Head of caudate nucleus (tissue), 42 donors: ENCODE measurements around the gene LDLR.
"Not testable (repeated sequence)": the region's sequence is repeated elsewhere in the genome, so short reads cannot be mapped to it uniquely, and the experiment has no call there.

Experiments used
- DNase-seq, 42 donors: peaks; one replicate each; pipeline versions ENCODE4 v3.0.0 to v3.0.0-alpha.2; 2020 to 2021; ENCODE audit warnings: mixed read lengths in 7 of 42
- intact Hi-C: fragments of 100-400 bp; cut with DNase I; formaldehyde crosslinking; loops from one replicate; pipeline ENCODE4 v1.15.0; 2022

Gene LDLR

DNA sequence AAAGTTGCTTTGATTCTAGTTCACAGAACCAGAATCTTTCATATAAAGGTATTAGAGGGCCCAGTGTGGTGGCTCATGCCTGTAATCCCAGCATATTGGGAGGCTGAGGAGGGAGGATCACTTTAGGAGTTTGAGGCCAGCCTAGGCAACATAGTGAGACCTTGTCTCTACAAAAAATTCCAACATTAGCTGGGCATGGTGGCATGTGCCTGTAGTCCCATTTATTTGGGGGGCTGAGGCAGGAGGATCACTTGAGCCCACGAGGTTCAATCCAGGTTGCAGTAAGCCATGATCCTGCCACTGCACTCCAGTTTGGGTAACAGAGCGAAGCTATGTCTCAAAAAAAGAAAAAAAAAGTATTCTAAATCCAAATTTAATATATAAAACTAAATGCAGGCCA lies 9.1 kb downstream of the LDLR start:
- DNase-seq = no peak

DNA sequence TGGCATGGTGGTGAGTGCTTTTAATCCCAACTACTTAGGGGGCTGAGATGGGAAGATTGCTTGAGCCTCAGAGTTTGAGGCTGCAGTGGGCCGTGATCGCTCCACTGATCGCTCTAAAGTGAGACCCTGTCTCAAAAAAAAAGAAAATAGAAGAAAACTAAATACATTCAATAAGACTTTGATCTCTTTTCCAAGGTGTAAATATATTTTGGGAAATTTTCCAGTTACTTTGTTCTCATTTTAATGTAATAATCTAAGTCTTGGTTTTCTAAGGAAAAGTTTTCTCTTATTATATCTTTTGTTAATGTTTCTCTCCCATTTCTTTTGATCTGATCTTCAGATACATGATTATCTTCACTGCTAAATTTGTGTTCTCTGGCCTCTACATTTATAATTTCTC lies 9.6 kb downstream of the LDLR start:
- intact Hi-C loops = no loop called here
- DNase-seq = no peak

More for the DNA sequence above, 9.1 kb downstream of the LDLR start:
- intact Hi-C loops = no loop called here

DNA sequence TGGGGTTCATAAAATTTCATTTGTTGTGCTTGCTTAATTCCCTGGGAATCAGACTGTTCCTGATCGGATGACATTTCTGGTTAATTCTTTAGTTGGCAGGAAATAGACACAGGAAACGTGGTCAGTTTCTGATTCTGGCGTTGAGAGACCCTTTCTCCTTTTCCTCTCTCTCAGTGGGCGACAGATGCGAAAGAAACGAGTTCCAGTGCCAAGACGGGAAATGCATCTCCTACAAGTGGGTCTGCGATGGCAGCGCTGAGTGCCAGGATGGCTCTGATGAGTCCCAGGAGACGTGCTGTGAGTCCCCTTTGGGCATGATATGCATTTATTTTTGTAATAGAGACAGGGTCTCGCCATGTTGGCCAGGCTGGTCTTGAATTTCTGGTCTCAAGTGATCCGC lies 10.8 kb downstream of the LDLR start:
- intact Hi-C loops = no loop called here
- no peak for DNase-seq

DNA sequence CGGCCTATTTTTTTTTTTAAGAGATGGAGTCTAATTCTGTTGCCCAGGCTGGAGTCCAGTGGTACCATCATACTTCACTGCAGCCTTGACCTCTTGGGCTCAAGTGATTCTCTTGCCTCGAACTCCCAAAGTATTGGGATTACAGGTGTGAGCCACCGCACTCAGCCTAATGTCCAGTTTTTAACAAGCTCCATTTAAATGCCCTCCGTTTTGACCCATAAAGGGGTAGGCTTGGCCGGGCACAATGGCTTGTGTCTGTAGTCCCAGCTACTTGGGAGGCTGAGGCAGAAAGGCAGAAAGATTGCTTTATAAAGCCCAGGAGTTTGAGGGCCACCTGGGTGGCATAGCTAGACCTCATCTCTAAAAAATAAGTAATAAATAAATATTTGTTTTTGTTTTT lies 11.8 kb downstream of the LDLR start:
- intact Hi-C loops = no loop called here

DNA sequence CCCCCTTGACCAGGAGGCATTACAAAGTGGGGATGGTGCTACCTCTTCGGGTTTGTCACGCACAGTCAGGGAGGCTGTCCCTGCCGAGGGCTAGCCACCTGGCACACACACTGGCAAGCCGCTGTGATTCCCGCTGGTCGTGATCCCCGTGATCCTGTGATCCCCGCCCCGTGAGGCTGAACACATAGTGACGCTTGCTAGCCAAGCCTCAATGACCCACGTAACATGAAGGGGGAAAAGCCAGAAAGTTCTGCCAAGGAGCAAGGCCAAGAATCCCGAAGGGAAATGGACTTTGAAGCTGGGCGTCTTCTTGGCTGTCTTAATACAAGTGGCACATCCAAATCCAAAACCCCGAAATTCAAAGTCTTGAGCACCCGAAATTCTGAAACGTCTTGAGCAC lies 13.7 kb downstream of the LDLR start:
- DNase-seq = peak in 1 of 42 donors; percentile 16
- intact Hi-C loops = no loop called here

More for the DNA sequence above, 11.8 kb downstream of the LDLR start:
- DNase-seq = no peak

DNA sequence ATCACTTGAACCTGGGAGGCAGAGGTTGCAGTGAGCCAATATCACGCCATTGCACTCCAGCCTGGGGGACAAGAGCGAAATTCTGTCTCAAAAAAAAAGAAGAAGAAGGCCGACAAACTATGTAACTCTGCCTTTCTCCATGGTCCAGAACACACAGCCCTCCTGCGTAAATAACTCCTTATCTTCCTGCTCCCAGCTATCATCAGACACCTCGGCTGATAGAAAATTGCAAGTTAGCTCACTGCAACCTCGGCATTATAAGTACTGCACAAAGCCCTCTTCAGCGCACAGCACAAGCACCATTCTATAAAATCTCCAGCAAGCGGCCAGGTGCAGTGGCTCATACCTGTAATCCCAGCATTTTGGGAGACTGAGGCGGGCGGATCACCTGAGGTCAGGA lies 14.4 kb downstream of the LDLR start:
- DNase-seq, intact Hi-C loops: not testable (repeated sequence)

DNA sequence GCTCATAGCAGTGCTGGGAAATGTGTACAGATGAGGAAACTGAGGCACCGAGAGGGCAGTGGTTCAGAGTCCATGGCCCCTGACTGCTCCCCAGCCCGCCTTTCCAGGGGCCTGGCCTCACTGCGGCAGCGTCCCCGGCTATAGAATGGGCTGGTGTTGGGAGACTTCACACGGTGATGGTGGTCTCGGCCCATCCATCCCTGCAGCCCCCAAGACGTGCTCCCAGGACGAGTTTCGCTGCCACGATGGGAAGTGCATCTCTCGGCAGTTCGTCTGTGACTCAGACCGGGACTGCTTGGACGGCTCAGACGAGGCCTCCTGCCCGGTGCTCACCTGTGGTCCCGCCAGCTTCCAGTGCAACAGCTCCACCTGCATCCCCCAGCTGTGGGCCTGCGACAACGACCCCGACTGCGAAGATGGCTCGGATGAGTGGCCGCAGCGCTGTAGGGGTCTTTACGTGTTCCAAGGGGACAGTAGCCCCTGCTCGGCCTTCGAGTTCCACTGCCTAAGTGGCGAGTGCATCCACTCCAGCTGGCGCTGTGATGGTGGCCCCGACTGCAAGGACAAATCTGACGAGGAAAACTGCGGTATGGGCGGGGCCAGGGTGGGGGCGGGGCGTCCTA lies 15.9 kb downstream of the LDLR start:
- no peak for DNase-seq
- intact Hi-C loops = no loop called here

DNA sequence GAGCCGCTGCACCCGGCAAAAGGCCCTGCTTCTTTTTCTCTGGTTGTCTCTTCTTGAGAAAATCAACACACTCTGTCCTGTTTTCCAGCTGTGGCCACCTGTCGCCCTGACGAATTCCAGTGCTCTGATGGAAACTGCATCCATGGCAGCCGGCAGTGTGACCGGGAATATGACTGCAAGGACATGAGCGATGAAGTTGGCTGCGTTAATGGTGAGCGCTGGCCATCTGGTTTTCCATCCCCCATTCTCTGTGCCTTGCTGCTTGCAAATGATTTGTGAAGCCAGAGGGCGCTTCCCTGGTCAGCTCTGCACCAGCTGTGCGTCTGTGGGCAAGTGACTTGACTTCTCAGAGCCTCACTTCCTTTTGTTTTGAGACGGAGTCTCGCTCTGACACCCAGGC lies 17.2 kb downstream of the LDLR start:
- intact Hi-C loops = no loop called here

DNA sequence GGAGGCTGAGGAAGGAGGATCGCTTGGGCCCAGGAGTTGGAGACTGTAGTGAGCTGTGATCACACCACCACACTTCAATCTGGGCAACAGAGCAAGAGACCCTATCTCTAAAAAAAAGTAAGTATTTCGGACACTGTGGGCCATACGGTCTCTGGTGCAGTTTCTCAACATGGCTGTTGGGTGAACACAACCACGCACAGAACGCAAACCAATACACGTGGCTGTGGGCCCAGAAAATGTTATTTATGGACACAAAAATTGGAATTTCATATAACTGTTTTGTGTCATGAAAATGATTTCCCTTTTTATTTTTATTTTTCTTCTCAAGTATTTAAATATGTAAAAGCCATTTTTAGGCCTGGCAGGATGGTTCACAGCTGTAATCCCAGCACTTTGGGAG lies 19.5 kb downstream of the LDLR start:
- intact Hi-C loops = no loop called here
- DNase-seq = no peak

More for the DNA sequence above, 17.2 kb downstream of the LDLR start:
- no peak for DNase-seq

DNA sequence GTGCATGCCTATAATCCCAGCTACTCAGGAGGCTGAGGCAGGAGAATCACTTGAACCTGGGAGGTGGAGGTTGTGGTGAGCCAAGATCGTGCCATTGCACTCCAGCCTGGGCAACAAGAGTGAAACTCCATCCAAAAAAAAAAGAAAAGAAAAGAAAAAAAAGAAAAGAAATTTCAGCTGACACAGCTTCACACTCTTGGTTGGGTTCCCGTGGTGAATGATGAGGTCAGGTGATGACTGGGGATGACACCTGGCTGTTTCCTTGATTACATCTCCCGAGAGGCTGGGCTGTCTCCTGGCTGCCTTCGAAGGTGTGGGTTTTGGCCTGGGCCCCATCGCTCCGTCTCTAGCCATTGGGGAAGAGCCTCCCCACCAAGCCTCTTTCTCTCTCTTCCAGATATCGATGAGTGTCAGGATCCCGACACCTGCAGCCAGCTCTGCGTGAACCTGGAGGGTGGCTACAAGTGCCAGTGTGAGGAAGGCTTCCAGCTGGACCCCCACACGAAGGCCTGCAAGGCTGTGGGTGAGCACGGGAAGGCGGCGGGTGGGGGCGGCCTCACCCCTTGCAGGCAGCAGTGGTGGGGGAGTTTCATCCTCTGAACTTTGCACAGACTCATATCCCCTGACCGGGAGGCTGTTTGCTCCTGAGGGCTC lies 22.0 kb downstream of the LDLR start:
- intact Hi-C loops = no loop called here
- no peak for DNase-seq

DNA sequence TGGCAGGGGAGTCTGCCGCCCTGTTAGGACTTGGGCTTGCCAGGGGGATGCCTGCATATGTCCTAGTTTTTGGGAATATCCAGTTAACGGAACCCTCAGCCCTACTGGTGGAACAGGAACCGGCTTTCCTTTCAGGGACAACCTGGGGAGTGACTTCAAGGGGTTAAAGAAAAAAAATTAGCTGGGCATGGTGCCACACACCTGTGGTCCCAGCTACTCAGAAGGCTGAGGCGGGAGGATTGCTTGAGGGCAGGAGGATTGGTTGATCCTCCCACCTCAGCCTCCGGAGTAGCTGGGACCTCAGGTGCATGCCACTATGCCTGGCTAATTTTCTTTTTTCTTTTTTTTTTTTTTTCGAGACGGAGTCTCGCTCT lies 22.5 kb downstream of the LDLR start:
- intact Hi-C loops = no loop called here
- DNase-seq = no peak

DNA sequence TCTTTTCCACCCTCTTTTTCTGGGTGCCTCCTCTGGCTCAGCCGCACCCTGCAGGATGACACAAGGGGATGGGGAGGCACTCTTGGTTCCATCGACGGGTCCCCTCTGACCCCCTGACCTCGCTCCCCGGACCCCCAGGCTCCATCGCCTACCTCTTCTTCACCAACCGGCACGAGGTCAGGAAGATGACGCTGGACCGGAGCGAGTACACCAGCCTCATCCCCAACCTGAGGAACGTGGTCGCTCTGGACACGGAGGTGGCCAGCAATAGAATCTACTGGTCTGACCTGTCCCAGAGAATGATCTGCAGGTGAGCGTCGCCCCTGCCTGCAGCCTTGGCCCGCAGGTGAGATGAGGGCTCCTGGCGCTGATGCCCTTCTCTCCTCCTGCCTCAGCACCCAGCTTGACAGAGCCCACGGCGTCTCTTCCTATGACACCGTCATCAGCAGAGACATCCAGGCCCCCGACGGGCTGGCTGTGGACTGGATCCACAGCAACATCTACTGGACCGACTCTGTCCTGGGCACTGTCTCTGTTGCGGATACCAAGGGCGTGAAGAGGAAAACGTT lies 24.0 kb downstream of the LDLR start:
- intact Hi-C loops = no loop called here
- no peak for DNase-seq

DNA sequence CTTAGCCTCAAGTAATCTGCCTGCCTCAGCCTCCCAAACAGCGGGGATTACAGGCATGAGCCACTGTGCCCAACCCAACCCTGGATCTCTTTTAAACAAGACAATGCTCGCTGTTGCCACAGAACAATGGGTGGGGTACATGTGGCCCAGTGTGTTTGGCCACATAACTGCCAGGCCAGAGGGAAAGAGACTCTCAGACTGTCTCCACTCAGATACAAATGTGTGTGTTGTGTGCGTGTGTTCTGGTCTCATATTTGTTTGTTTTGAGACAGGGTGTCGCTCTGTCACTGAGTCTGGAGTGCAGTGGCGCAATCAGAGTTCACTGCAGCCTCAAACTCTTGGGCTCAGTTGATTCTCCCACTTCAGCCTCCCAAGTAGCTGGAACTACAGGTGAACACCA lies 25.8 kb downstream of the LDLR start:
- intact Hi-C loops = no loop called here

DNA sequence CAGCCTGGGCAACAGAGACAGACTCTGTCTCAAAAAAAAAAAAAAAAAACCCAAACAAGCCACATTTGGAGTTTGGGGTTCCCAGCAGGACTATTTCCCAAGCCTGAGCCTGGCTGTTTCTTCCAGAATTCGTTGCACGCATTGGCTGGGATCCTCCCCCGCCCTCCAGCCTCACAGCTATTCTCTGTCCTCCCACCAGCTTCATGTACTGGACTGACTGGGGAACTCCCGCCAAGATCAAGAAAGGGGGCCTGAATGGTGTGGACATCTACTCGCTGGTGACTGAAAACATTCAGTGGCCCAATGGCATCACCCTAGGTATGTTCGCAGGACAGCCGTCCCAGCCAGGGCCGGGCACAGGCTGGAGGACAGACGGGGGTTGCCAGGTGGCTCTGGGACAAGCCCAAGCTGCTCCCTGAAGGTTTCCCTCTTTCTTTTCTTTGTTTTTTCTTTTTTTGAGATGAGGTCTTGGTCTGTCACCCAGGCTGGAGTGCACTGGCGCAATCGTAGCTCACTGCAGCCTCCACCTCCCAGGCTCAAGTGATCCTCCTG lies 26.7 kb downstream of the LDLR start:
- no peak for DNase-seq
- intact Hi-C loops = no loop called here

More for the DNA sequence above, 25.8 kb downstream of the LDLR start:
- no peak for DNase-seq

DNA sequence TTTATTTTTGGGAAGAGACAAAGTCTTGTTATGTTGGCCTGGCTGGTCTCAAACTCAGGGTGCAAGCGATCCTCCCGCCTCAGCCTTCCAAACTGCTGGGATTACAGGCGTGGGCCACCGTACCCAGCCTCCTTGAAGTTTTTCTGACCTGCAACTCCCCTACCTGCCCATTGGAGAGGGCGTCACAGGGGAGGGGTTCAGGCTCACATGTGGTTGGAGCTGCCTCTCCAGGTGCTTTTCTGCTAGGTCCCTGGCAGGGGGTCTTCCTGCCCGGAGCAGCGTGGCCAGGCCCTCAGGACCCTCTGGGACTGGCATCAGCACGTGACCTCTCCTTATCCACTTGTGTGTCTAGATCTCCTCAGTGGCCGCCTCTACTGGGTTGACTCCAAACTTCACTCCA lies 27.2 kb downstream of the LDLR start:
- no peak for DNase-seq
- intact Hi-C loops = no loop called here

DNA sequence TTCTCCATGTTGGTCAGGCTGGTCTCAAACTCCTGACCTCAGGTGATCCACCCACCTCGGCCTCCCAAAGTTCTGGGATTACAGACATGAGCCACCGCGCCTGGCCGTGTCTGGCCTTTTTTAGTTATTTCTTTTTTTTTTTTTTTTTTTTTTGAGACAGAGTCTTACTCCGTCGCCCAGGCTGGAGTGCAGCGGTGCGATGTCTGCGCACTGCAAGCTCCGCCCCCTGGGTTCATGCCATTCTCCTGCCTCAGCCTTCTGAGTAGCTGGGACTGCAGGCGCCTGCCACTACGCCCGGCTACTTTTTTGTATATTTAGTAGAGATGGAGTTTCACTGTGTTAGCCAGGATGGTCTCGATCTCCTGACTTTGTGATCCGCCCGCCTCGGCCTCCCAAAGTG lies 32.7 kb downstream of the LDLR start:
- intact Hi-C loops, DNase-seq: not testable (repeated sequence)

DNA sequence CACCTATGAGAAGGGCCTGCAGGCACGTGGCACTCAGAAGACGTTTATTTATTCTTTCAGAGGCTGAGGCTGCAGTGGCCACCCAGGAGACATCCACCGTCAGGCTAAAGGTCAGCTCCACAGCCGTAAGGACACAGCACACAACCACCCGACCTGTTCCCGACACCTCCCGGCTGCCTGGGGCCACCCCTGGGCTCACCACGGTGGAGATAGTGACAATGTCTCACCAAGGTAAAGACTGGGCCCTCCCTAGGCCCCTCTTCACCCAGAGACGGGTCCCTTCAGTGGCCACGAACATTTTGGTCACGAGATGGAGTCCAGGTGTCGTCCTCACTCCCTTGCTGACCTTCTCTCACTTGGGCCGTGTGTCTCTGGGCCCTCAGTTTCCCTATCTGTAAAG lies 33.9 kb downstream of the LDLR start:
- no peak for DNase-seq
- intact Hi-C loops = no loop called here

DNA sequence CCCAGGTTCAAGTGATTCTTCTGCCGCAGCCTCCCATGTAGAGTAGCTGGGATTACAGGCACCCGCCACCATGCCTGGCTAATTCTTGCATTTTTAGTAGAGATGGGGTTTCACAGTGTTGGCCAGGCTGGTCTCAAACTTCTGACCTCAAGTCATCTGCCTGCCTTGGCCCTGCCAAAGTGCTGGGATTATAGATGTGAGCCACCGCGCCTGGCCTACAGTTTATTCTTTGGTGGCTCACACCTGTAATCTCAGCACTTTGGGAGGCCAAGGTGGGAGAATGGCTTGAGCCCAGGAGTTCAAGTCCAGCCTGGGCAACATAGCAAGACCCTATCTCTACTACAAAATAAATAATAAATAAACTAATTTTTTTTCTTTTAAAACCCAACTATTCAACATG lies 34.9 kb downstream of the LDLR start:
- DNase-seq, intact Hi-C loops: not testable (repeated sequence)

DNA sequence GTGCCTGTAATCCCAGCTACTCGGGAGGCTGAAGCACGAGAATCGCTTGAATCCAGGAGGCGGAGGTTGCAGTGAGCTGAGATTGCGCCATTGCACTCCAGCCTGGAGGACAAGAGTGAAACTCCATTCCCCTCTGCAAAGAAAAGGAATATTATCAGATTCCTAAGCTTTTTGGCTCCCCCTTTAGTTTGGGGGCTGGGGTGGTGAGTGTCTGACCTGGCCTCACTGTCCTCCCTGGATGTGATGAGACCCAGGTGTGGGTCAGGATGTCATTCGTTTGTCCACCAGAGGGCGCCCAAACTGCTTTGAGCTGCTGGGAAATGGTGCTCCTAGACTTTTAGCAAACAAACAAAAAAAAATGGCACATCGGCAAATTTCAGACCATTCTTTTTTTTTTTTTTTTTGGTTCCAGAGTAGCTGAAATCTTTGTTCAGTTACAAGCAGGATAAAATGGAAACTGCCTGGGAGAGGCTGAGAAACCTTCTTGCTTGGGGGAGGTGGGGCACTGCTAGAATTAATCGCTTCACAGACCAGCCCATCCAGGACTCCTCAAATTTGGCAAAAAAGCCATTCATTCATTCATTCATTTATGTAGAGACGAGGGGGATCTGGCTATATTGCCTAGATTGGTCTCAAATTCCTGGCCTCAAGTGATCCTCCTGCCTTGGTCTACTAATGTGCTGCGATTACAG lies 36.9 kb downstream of the LDLR start:
- intact Hi-C loops = no loop called here
- peak; percentile 44 to 94 (median 80) for DNase-seq

DNA sequence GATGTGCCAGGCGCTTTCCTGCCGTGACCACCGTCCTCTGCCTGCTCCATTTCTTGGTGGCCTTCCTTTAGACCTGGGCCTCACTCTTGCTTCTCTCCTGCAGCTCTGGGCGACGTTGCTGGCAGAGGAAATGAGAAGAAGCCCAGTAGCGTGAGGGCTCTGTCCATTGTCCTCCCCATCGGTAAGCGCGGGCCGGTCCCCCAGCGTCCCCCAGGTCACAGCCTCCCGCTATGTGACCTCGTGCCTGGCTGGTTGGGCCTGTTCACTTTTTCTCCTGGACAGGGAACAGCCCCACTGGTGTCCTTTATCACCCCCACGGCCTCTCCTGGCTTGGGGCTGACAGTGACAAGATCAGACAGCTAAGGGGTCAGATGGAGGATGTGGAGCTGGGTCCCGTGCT lies 38.6 kb downstream of the LDLR start:
- DNase-seq = no peak
- intact Hi-C loops = no loop called here
